CD4-positive, alpha-beta T cell treated with Interleukin-6 at 100 ng/mL for 8 hours (primary cell): ENCODE results near the gene BTBD16.

Experiments
- DNase-seq: peaks from one replicate; pipeline ENCODE4 v3.0.0-alpha.2; 2020; ENCODE audit warnings: mixed read lengths, low spot score

Gene BTBD16

DNA sequence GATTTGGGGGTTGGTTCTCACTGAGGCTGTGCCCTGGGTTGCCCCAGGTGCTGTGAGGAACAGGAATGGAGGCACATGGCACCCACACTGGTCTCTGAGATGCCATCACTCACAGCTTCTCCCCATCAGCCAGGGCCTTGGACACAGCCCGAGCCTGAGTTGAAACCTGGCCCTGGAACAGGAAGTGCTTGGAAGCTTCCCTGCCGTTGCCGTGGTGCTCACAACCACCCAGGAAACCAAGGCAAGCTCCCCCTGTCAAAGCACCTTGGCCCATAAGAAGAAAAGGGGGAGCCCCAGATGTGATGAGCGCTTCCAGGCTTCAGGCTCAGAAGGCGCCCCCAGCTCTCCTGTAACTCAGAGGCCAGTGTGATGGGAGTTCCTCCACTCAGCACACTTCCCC lies at the start of gene BTBD16:
TSS of gene BTBD16 (plus strand) at position 221 of the 400 bp plus-strand sequence. CDS start 3,786 bp downstream, outside the sequence.
- no peak for DNase-seq

DNA sequence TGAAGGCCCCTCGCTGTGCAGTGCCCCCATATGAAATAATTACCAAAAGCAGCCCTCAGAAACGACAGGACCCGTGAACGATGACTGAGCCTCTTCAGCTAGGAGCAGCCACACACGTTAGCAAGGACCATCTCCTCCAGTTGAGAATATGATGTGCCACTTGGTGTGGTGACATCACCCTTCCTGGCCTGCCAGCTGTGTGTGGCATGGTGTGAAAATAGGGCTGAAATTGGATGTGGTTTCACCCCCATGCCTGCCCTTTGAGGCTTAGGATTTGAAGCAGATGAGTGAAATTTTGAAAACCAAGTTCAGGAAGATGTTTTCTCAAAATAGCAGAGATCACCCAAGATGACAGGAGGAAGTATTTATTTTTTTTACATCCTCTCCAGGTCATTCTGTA lies 49.1 kb upstream of the BTBD16 start:
- DNase-seq: no peak

DNA sequence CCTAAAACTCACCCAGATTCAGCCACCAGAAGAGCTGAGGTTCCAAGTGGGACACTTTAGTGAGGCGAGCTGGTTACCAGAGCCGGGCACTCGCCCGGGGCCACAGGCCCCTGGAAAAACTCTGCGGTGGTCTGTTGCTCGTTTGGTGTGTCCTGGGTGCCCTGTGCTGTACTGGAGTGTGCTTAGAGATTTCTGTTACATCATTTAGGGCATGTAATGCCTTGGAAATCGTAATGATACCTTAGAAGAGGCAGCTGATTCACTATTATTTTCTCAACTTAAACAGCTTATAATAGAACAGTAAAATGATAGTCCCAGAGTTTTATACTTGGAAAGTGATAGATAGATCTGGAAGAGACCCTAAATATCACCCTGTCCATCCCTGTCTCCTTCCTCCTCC lies 48.5 kb upstream of the BTBD16 start:
- no peak for DNase-seq

DNA sequence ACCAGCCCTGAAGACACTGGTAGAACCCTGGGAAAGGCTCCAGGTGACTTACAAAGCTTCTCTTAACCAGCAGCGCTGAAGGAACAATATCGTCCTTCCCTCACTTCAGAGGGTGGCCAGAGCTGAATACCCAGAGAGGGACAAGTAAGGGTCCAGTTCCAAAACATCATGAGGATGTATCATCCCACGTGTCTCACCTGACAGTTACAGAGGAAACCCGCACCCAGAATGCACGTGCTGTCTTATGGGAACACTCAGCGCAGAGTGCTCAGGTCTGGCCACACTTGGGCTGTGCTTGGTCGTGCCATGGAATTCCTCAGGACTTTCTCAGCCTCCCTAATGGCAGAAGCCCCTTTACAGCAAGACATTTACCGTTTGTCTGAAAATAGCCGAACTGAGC lies 46.9 kb upstream of the BTBD16 start:
- no peak for DNase-seq

DNA sequence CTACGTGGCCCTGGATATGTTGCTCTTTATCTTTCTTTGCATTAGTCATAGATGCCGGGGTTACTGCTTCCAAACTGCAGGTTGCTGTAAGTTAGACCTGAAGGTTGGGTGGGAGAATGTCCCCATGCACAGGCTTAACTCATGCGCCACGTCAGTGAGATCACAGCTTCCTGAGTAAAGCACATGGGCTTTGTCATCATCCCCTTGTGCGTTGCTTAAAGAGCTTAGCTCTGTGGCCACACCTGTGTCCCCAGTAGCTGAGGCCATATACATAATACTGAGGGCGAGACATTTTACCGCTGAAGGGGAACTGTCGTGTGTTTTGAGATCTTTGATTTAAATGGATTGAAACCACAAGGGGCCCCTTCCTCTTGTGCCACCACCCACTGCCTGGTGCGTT lies 45.8 kb upstream of the BTBD16 start:
- DNase-seq: no peak

DNA sequence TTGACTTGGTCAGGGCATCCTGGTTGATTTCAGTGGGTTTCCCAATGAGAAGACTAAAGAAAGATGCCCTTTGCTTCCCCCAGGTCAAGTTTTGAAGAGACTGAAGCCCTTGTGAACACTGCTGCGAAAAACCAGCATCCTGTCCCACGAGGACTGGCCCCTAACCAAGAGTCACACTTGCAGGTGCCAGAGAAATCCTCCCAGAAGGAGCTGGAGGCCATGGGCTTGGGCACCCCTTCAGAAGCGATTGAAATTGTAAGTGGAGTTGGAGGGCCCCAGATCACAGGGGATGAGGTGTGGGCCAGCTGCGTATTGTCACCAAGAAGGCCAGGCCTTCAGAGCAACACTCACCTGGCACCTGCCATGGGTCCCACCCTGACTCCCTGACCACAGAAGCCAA lies 43.3 kb upstream of the BTBD16 start:
- no peak for DNase-seq

DNA sequence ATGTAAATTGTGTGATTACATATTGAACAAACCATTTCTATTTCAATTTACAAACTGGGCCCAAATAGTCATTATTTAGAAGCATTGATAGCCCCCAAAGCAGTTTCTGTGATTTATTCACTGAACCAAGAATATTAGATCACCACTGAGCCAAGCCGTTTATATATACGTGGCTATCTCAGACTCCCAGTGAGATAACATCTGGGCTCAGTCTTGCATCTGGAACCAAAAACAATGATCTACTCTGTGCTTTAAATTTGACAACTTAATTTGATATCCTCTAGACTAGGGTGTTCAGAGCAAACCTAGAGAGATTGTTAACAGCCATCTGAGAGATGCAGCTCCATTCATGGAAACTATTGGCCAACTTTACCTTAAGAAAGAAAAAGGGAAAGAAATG lies 41.4 kb upstream of the BTBD16 start:
- DNase-seq: no peak

DNA sequence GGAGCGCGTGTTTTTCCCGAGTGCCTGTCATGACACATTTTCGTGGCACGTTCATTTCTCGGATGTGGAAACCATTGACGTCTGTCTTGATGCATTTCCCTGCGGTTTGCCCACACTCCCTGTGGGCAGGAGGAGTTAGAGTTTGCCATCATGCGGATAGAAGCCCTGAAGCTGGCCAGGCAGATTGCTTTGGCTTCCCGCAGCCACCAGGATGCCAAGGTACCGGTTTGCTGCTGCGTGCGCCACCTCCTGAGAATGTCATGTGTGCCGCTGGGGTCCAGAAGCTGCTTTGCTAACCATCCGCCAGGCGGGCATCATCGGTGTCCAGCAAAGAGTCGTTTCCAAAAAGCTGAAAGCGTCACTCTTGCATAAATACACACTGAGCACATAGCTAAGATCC lies 40.9 kb upstream of the BTBD16 start:
- no peak for DNase-seq

DNA sequence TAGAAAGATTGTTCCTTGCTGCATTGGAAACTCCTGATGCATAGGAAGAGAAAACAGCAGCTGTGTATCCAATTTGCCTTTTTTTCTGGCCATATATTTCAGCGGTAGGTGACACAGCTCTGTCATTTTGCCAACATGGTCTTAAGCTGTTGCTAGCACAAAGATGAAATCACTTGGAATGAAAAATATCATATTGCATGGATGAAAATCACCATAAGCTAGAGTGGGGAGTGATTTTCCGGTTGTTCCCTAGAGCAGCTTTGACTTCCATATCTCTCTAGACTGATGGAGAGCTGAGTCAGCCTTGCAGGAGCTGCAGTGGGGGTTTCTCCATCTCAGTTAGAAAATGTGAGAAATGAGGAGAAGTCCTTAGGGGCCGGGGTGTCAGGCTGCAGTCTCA lies 38.3 kb upstream of the BTBD16 start:
- DNase-seq: no peak

DNA sequence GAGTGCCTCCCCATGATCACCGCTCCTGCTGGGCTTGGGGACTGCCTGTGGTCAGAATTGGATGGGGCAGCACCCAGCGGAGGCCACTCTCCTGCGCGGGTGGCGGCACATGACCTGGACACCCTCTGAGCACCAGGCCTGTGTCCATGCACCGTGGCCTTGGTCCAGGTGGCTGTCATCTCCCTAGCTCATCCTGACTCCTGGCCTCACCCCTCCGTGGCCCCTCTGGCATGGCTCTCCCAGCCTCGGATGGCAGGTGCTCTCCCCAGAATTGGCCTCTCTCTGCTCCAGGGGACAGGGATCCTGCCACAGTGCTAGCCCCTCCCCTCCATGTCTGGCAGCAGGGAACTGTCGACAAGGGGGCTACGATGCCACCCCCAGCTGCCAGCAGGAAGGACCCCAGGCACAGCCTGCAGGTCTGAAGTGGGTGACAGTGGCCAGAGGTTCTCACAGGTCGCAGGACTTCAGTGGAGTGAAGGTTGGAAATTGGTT lies 37.2 kb upstream of the BTBD16 start:
- no peak for DNase-seq

DNA sequence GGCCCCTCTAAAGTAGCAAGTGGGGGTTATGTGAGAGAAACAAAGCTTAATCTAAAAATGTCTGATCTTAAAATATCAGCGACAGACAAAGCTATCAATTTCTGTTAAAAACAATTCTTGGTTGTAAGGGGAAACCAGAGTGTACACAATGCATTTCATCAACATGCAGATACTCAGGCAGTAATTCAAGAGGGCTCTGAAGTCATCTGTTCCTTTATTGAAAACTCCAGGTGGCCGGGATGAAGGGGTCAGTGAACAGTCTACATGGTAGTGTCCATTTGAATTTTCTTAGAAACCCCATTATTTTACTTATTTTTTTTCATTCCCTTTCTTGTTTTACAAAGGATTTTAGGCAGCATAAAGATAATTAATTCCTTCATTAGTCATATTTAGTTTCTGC lies 36.7 kb upstream of the BTBD16 start:
- DNase-seq: no peak

DNA sequence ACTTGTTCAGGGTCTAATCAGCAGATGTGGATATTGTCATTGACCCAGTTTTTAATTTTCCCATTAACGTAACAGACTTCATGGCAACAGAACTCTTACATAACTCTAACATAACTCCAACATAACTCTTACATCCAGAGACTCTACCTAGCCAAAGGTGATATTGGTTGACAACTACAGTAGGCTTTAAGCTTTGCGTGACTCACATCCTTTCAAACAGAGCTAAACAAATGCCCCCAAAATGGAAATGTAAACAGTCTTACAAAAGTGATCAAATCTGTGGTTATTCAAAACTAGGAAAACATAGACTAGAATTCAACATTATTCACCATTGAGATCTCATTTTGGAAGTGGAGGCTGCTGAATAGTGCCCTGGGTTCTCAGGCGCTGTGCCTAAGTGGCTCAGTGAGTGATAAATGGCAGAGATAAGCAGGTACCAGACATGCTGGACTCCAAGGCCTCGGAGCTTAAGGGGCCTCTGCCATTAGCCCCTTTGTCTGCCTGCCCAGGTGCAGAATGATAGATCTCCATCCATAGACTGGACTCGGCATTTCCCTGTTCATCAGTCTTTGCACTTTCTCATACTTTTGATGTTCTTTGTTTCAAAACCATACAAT lies 34.3 kb upstream of the BTBD16 start:
- no peak for DNase-seq

DNA sequence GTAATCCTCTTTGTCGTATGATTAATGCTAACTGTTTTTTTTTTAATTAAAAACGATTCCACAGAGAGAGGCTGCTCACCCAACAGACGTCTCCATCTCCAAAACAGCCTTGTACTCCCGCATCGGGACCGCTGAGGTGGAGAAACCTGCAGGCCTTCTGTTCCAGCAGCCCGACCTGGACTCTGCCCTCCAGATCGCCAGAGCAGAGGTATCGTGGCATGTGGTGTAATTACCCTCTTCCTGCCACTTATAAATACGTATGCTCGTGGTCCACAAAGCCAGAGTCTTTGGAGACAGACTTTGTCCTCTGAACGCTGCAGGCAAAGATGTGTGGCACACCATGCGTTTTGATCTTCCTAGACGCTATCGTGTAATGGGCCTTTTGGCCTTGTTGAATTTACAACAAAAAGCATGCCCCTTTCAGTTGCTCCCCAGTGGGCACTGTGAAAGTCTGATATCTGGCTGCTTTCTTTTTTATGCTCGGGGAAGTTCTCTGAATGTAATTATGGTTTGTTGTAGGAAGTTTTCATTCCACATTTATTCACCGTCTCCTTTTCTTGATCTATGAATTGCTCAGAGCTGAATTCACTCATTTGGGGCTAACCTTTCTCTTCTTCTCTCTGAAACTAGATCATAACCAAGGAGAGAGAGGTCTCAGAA lies 33.6 kb upstream of the BTBD16 start:
- DNase-seq: no peak

DNA sequence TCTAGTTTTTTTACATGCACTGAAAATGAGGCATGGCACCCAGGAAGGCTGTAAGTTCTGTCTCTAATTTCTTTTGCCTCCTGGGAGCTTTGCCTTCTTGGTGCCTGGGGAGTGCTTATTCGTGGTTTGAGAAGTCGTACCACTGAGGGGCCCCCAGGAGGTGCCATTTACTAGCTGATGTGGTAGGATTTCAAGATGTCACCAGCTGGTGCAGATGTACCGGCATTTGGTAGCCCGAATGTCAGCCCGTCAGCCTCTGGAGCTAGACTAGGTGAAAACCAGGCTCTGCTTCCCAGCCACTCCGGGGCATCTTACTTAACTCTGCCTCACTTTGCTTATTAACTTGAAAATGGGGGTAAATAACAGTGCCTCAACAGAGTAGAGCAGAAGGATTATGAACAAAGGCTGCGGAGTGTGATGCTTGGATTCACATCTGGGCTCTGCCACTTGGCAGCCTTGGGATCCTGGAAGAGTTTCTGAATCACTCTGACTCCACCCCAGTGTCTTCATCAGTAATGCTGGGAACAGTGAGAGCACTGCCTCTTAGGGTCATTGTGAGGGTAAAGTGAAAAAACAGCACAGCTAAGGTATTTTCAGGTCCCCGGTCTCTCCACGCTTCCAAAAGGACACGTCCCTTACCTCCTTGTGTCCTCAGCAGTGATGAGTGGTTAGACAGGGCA lies 31.4 kb upstream of the BTBD16 start:
- no peak for DNase-seq

DNA sequence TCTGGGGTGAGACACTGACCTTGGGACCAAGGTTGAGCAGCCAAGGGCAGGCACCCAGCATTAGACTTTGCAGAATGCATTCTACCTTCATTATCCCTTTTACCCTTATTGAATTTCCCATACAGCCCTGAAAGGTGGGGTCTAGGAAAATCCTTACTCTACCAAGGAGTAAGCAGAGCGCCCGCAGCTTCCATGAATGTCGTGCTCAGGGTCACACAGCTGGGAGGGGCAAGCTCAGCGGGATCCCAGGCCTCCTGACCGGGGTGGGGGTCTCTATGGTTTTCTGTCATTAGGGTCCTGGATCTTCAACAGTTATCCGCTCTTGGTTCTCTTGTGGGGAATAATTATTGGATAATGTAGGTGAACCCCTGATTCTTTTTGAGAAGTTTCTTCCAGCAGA lies 30.7 kb upstream of the BTBD16 start:
- no peak for DNase-seq

DNA sequence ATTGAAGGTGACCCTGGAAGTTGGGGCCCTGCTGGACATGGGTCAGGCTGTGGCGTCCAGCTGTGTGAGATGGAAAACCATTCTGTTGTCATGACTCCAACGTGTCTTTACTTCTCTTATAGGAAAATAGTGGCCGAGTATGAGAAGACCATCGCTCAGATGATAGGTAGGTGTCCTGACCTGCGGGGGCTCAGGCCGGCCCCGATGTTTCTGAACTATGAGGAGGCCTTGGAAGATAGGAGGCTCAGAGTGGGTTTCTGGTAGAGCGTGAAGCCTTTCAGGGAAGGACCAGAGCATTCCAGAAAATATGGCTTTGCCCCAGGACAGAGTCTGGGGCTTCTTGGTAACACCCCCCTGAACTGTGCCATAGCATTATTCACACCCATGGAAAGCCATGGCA lies 29.3 kb upstream of the BTBD16 start:
- no peak for DNase-seq

DNA sequence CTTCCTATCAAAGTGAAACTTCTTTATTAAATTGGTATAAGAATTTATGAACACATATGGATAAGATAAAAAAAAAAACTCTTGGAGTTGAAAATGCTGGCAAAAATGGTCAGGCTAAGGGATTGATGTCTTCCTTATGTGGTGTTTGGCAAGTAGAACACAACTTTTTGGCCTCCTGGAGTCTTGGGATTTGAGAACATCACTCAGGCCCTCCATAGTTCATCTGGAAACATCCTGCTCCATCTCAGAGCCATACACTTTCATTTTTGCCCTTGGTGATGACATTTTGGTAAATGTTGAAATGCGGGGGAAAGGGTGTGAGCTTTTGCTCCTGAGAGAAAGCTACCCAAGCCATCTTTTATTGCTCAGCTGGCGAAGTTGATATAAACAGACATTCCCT lies 27.5 kb upstream of the BTBD16 start:
- no peak for DNase-seq

DNA sequence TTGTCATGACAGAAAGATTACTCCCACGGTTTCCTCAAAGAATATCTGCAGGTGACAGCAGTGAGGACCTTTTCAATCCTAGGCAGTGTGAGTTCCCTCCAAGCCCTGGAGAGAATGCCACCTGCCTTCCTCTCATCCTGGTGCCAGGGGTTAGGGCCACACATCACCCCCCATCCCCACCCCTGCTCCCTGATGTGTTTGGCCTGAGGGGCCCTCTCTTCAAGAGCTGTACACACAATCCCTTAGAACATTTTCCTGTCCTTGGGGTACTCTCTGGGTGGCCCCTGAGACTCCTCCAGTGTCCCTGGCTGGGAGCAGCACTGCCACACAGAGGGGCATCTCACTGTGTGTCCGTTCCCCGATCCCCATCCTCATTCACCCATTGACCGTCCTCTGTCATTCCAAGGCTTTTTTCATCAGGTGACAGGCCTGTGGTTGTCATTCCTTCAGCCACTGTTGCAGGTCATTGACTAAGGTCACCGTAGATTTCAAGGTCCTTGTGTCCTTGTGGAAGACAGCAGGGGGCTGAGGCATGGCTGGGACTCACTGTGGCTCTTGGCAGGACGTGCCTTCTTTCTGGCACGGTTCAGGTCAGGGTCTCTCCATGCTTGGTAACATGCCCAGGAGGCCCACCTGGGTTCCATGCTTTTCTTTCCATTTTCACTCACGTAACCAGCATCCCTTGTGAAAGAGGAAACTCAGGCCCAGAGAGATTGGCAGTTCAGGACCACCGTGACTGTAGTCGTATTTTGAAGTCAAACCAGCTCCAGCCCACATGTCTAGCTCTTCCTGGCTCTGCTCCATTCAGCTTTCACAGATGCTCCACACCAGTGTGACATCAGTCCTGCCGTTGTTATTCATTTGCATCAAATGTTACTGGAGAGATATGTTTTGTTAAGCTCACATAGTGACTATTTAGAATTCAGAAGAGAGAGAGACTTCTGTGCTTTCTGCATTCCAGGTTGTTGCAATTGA lies 26.8 kb upstream of the BTBD16 start:
- no peak for DNase-seq

DNA sequence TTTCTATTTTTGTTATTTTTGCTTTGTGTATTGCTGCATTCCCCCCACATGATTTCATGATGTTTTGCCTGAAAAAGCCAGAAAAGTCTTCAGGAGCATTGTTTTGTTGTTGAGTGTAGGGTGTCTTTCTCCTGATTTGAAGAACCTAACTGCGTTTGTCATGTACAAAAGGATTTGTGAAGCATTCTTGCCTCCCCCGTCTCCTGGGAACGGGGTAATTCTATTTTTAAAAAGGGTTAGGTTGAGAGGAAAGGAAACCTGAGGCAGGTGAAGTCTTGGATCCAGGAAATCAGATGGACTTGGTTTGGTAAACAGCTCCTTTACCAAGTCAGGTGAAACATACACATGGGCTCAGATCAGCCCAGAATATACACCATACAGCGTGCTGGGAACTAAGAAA lies 26.0 kb upstream of the BTBD16 start:
- no peak for DNase-seq

DNA sequence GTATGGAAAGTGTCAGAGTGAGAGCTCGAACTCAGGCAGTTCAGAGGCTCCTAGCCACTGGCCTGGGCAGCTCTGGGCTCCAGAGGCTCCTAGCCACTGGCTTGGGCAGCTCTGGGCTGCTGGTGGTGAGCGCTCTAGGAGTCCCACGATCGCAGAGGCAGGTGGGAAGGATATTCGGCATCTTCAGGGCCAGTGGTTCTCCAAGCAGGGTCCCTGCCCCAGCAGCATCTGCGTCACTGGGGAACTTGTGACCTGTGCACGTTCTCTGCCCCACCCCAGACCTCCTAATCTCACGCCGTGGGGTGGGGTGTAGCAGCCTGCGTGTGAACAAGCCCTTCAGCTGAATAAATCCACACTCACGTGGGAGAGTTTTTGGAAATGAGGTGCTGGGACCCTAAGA lies 25.2 kb upstream of the BTBD16 start:
- DNase-seq: no peak

DNA sequence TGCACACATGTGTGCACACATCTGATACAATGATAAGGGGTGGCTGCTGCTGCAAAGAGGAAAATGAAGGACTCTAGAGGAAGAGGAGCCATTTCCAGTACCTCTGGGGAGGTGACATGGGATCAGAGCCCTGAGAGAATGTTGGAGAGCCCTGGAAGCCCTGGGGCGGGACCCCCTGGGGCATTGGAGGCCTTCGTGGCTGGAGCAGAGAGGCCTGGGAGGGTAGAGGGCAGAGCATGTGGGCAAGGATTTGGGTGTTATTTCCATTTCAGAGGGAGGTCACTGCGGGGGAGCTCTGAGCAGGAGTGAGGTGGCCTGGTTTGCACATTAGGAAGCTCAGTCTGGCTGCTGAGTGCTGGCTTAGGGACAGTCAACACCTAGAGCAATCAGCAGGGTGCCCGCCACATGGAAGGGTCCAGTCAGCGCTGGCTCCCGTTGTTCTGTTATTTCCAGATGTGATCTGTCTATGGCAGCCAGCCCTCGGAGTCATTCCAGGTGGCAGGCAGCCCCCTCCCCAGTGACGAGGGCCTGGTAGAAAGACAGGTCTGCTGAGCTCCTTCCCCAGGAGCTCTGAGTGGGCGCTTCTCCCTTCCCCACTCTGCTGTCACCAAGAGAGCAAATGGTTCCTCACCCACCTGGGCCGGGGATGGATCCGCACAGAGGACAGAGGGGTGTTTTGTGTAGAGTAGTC lies 24.1 kb upstream of the BTBD16 start:
- DNase-seq: no peak
